Ishikawa (cell line): Measurements from ENCODE around the gene IL10RB.

Experiments
- CEBPB ChIP-seq: IDR thresholded peaks from 2 replicates; pipeline ENCODE4 v1.6.1; 2012
- CREB1 ChIP-seq: IDR thresholded peaks from 2 replicates; pipeline ENCODE4 v1.6.1; 2012; ENCODE audit warnings: low read depth
- EP300 ChIP-seq: IDR thresholded peaks from 2 replicates; pipeline ENCODE4 v1.6.1; 2012; ENCODE audit warnings: borderline replicate concordance
- FOXM1 ChIP-seq: IDR thresholded peaks from 2 replicates; pipeline ENCODE4 v1.6.1; 2012; ENCODE audit warnings: low read depth, borderline replicate concordance
- MAX ChIP-seq: IDR thresholded peaks from 2 replicates; pipeline ENCODE4 v1.6.1; 2012
- RAD21 ChIP-seq: IDR thresholded peaks from 2 replicates; pipeline ENCODE4 v1.6.1; 2012; ENCODE audit warnings: low read depth
- REST ChIP-seq: IDR thresholded peaks from 2 replicates; pipeline ENCODE4 v1.6.1; 2012; ENCODE audit warnings: low read depth, mild to moderate bottlenecking
- TAF1 ChIP-seq: IDR thresholded peaks from 2 replicates; pipeline ENCODE4 v1.6.1; 2012; ENCODE audit warnings: low read depth, mild to moderate bottlenecking
- TCF12 ChIP-seq: IDR thresholded peaks from 2 replicates; pipeline ENCODE4 v1.6.1; 2012; ENCODE audit warnings: low read depth
- TEAD4 ChIP-seq: IDR thresholded peaks from 2 replicates; pipeline ENCODE4 v1.6.1; 2012
- USF1 ChIP-seq: IDR thresholded peaks from 2 replicates; pipeline ENCODE4 v1.6.1; 2012
- YY1 ChIP-seq: IDR thresholded peaks from 2 replicates; pipeline ENCODE4 v1.6.1; 2012; ENCODE audit warnings: low read depth
- ZBTB7A ChIP-seq: IDR thresholded peaks from 2 replicates; pipeline ENCODE4 v1.6.1; 2012; ENCODE audit warnings: low read depth

- no peak for TF ChIP-seq YY1
- no peak for TF ChIP-seq RAD21
- no peak for TF ChIP-seq REST
- TF ChIP-seq TEAD4: no peak
- TF ChIP-seq MAX: no peak
- no peak for TF ChIP-seq TAF1
- TF ChIP-seq FOXM1: no peak
- no peak for TF ChIP-seq EP300
- no peak for TF ChIP-seq ZBTB7A
- no peak for TF ChIP-seq USF1
- TF ChIP-seq TCF12: no peak
- TF ChIP-seq CEBPB: no peak
- no peak for TF ChIP-seq CREB1
These were observed 3.2 kb upstream of the IL10RB start for GRCh38 chr21:33262921-33263320.
